HG03575 (cell line): ENCODE data around the gene SHMT2.

Experiments
- ATAC-seq: cut with Tn5 transposase; IDR thresholded peaks from one replicate; pipeline ENCODE4 v1.9.1; 2021; ENCODE audit not compliant: unreplicated experiment, insufficient number of reproducible peaks, low FRiP score; ENCODE audit errors: extremely low read depth

The SHMT2 gene

GRCh38 chr12:57235017-57235727 is 5.7 kb downstream of the SHMT2 start:
- ATAC-seq: no peak

GRCh38 chr12:57235728-57236131 is 6.2 kb downstream of the SHMT2 start:
- no peak for ATAC-seq

GRCh38 chr12:57236201-57236924 is 6.9 kb downstream of the SHMT2 start:
- no peak for ATAC-seq

GRCh38 chr12:57236925-57237595 is 7.5 kb downstream of the SHMT2 start:
- ATAC-seq: no peak

- no peak for ATAC-seq
These were observed 8.1 kb downstream of the SHMT2 start for GRCh38 chr12:57237596-57237931.

GRCh38 chr12:57237932-57238853 is 8.7 kb downstream of the SHMT2 start:
- ATAC-seq: no peak

GRCh38 chr12:57238854-57239554 is 9.5 kb downstream of the SHMT2 start:
- ATAC-seq: no peak

- ATAC-seq: no peak
These were observed 10.1 kb downstream of the SHMT2 start for GRCh38 chr12:57239587-57240065.

GRCh38 chr12:57240066-57240921 is 10.8 kb downstream of the SHMT2 start:
- no peak for ATAC-seq

GRCh38 chr12:57240926-57241401 is 11.5 kb downstream of the SHMT2 start:
- ATAC-seq: no peak

GRCh38 chr12:57241402-57242310 is 12.1 kb downstream of the SHMT2 start:
- ATAC-seq: no peak

- no peak for ATAC-seq
These were observed 12.8 kb downstream of the SHMT2 start for GRCh38 chr12:57242329-57242690.

GRCh38 chr12:57242691-57243454 is 13.4 kb downstream of the SHMT2 start:
- no peak for ATAC-seq

- ATAC-seq: no peak
These were observed 14.2 kb downstream of the SHMT2 start for GRCh38 chr12:57243521-57244311.

- no peak for ATAC-seq
These were observed 14.8 kb downstream of the SHMT2 start for GRCh38 chr12:57244312-57244696.
